ENCODE data around the gene NUP43. TPM values are rescaled to one million over a fixed set of nuclear protein-coding genes. Genes with fewer than 3 reads are reported as not detected.
A peak's percentile ranks its signal among the peaks of the same experiment; 100 is the strongest.

Gene NUP43
- total and polyA plus RNA-seq, 8 donors = 28.7 to 49.6 (median 44.7) TPM

DNA sequence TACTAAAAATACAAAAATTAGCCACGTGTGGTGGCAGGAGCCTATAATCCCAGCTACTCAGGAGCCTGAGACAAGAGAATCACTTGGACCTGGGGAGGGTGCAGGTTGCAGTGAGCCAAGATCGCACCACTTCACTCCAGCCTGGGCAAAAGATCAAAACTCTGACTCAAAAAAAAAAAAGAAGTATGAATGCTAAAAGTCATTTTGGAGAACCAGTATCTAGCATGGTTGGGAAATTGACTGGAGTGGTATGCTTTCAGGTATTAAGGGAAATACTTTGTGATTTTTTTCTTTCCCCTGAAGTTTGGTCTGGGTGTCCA is 33.3 kb upstream of the NUP43 start:
- H3K27me3 ChIP-seq = no peaks in the 10 kb centered on the region
- no peaks in the 10 kb centered on the region for H3K9me3 ChIP-seq
- ATAC-seq (peak; percentile 61), DNase-seq (no peak)
- no peak overlapping the region for H3K4me3 ChIP-seq
- peaks cover 0 to 67% of the 10 kb centered on the region in 2 donors for H3K36me3 ChIP-seq
- H3K4me1 ChIP-seq = no peaks in the 10 kb centered on the region
- intact Hi-C loops (cut with DNase I) = no loop called here
- H3K27ac ChIP-seq = no peak overlapping the region
- TF ChIP-seq, protein P1, sequence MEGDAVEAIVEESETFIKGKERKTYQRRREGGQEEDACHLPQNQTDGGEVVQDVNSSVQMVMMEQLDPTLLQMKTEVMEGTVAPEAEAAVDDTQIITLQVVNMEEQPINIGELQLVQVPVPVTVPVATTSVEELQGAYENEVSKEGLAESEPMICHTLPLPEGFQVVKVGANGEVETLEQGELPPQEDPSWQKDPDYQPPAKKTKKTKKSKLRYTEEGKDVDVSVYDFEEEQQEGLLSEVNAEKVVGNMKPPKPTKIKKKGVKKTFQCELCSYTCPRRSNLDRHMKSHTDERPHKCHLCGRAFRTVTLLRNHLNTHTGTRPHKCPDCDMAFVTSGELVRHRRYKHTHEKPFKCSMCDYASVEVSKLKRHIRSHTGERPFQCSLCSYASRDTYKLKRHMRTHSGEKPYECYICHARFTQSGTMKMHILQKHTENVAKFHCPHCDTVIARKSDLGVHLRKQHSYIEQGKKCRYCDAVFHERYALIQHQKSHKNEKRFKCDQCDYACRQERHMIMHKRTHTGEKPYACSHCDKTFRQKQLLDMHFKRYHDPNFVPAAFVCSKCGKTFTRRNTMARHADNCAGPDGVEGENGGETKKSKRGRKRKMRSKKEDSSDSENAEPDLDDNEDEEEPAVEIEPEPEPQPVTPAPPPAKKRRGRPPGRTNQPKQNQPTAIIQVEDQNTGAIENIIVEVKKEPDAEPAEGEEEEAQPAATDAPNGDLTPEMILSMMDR (IDR thresholded peaks at IDR 0.05) = no peak

DNA sequence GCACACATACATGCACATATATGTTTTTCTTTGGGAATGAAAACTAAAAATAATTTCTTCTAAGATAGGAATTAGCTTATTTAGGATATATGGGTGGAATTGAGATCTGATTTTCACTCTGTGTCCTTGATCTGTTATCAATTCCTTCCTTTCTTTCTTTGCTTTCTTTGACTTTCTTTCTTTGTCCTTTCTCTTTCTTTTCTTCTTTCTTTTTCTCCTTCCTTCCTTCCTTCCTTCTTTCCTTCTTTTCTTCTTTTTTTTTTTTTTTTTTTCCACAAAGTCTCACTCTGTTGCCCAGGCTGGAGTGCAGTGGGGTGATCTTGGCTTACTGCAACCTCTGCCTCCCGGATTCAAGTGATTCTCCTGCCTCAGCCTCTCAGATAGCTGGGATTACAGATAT is 31.3 kb upstream of the NUP43 start:
- DNase-seq = no peak
- intact Hi-C loops (cut with DNase I) = no loop called here

DNA sequence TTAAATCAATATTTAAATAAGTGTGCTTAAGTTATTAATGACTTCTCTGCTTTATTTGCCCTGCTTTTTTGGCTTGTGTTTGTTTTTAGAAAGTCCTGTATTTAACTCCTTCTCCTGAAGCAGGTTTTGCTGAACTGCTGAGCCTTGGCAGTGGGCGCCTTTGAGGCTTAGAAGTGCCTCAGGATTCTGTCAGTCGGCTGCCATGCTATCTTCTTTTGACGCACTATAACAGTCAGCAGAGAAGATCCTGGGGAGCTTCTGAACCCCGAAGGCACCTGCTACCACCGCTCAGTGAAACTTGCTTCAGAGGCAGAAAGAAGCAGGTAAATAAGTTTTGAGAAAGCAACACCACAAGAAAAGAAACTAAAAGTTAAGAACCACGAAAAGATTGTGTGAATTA is 25.6 kb upstream of the NUP43 start:
- Histone ChIP-seq H3K4me3 (no peak overlapping the region), H3K9me3 (no peaks in the 10 kb centered on the region), H3K27me3 (no peaks in the 10 kb centered on the region), H3K36me3 (peaks cover 0 to 73% of the 10 kb centered on the region in 2 donors), H3K27ac (no peak overlapping the region), H3K4me1 (peaks cover 0 to 5% of the 10 kb centered on the region in 2 donors)
- intact Hi-C loops (cut with DNase I) = no loop called here
- TF ChIP-seq, protein P1 (IDR thresholded peaks at IDR 0.05) = no peak
- DNase-seq (no peak), ATAC-seq (no peak)

More for the DNA sequence above, 31.3 kb upstream of the NUP43 start:
- H3K36me3 ChIP-seq = peaks cover 0 to 69% of the 10 kb centered on the region in 2 donors
- no peak overlapping the region for H3K27ac ChIP-seq
- H3K4me3 ChIP-seq = no peak overlapping the region
- TF ChIP-seq, protein P1 (IDR thresholded peaks at IDR 0.05) = no peak
- no peaks in the 10 kb centered on the region for H3K9me3 ChIP-seq
- H3K4me1 ChIP-seq = no peaks in the 10 kb centered on the region
- ATAC-seq = no peak
- no peaks in the 10 kb centered on the region for H3K27me3 ChIP-seq

DNA sequence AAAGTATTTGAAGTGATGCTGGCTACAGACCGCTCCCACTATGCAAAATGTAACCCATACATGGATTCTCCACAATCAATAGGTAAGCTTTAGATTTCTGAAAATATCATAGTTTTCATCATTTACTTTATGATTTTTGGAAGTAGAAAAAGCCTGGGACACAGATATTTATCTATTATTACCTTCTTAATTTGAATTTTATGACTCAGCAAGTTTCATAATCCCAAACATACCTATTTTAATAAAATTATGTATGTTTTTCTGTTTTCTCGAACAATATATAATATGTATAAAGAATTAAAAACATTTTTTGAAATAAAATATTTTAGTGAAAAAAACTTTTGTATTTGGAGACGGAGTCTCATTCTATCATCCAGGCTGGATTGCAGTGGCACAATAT is 24.9 kb upstream of the NUP43 start:
- H3K27ac ChIP-seq = no peak overlapping the region
- no peaks in the 10 kb centered on the region for H3K9me3 ChIP-seq
- intact Hi-C loops (cut with DNase I) = no loop called here
- peaks cover 5 to 11% of the 10 kb centered on the region in 2 donors for H3K4me1 ChIP-seq
- TF ChIP-seq, protein P1 (IDR thresholded peaks at IDR 0.05) = no peak
- ATAC-seq (no peak), DNase-seq (no peak)
- no peaks in the 10 kb centered on the region for H3K27me3 ChIP-seq
- peaks cover 0 to 71% of the 10 kb centered on the region in 2 donors for H3K36me3 ChIP-seq
- H3K4me3 ChIP-seq = no peak overlapping the region

DNA sequence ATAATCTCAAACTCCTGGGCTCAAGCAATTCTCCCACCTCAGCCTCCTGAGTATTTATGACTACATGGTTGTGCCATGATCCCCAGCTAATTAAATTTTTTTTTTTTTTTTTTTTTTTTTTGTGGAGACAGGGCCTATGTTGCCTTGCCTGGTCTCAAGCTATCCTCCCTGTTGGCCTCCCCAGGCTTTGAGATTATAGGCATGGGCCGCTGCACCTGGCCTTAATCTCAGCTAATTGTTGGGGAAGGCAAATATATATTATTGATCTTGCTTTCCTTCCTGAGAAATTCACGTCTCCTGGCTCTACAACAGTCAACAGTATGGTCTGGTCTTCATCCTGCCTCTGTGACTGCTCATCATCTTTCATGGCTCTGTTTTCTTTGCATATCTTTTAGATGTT is 23.3 kb upstream of the NUP43 start:
- ATAC-seq = no peak
- H3K36me3 ChIP-seq = peaks cover 0 to 63% of the 10 kb centered on the region in 2 donors
- no peak for DNase-seq
- no peaks in the 10 kb centered on the region for H3K27me3 ChIP-seq
- intact Hi-C loops (cut with DNase I) = no loop called here
- no peaks in the 10 kb centered on the region for H3K9me3 ChIP-seq
- peaks cover 5 to 11% of the 10 kb centered on the region in 2 donors for H3K4me1 ChIP-seq
- H3K27ac ChIP-seq = no peak overlapping the region
- TF ChIP-seq, protein P1 (IDR thresholded peaks at IDR 0.05) = no peak
- no peak overlapping the region for H3K4me3 ChIP-seq

Data from left lung (tissue), 10 donors.